WTC11 (cell line): ENCODE data around the gene TMEM50B. TPM values are rescaled to one million over a fixed set of nuclear protein-coding genes. Genes with fewer than 3 reads are reported as not detected.

Experiments used
- ATAC-seq: fragments of 200-7000 bp; cut with Tn5 transposase; 2 replicates; pipeline ENCODE4 v1.10.0; 2021; ENCODE audit warnings: mild to moderate bottlenecking, moderate library complexity
- CTCF ChIA-PET: fragments of 300-600 bp; sonication (Branson Sonifier 250); formaldehyde crosslinking; loops from one replicate; lab custom pipeline; 2021; ENCODE audit warnings: antibody characterized with exemption; lab: Charles Lee
- POLR2A ChIA-PET: fragments of 350-600 bp; sonication (Branson Sonifier 250); formaldehyde crosslinking; loops from one replicate; lab custom pipeline; 2021; ENCODE audit warnings: antibody characterized with exemption; lab: Charles Lee
- DNase-seq: peaks from one replicate; pipeline ENCODE4 v3.0.0; 2021; ENCODE audit warnings: low spot score
- H3K27ac Mint-ChIP-seq: 2 replicates; pipeline ENCODE4 v1.8.0; 2021; ENCODE audit warnings: mixed read lengths
- H3K27me3 Mint-ChIP-seq: 2 replicates; pipeline ENCODE4 v1.8.0; 2021; ENCODE audit warnings: low read depth, mild to moderate bottlenecking, moderate library complexity, mixed read lengths
- H3K36me3 Mint-ChIP-seq: 2 replicates; pipeline ENCODE4 v1.8.0; 2021; ENCODE audit warnings: mixed read lengths
- H3K4me1 Mint-ChIP-seq: 2 replicates; pipeline ENCODE4 v1.8.0; 2022; ENCODE audit warnings: mixed read lengths
- H3K4me3 Mint-ChIP-seq: 2 replicates; pipeline ENCODE4 v1.8.0; 2021; ENCODE audit warnings: mild to moderate bottlenecking, moderate library complexity, mixed read lengths
- H3K9me3 Mint-ChIP-seq: 2 replicates; pipeline ENCODE4 v1.8.0; 2021; ENCODE audit warnings: mixed read lengths
- E2F5 ChIP-seq: sonication (generic); formaldehyde crosslinking; IDR thresholded peaks from 2 replicates; pipeline ENCODE4 v1.8.1; 2022; ENCODE audit warnings: mild to moderate bottlenecking, moderate library complexity, missing genetic modification reagents
- EMX1 ChIP-seq: fragments of 250-450 bp; sonication (Bioruptor Pico); IDR thresholded peaks from 2 replicates; pipeline ENCODE4 v1.8.0; 2021; ENCODE audit warnings: mild to moderate bottlenecking
- FOXK1 ChIP-seq: sonication (generic); formaldehyde crosslinking; IDR thresholded peaks from 2 replicates; pipeline ENCODE4 v1.8.0; 2022; ENCODE audit warnings: mild to moderate bottlenecking, moderate library complexity, missing genetic modification reagents
- FOXP1 ChIP-seq: sonication (generic); formaldehyde crosslinking; IDR thresholded peaks from 2 replicates; pipeline ENCODE4 v1.8.0; 2022; ENCODE audit warnings: missing genetic modification reagents, mild to moderate bottlenecking, moderate library complexity, borderline replicate concordance
- GABPB1 ChIP-seq: sonication (generic); formaldehyde crosslinking; IDR thresholded peaks from 2 replicates; pipeline ENCODE4 v1.8.1; 2023; ENCODE audit warnings: mild to moderate bottlenecking, missing genetic modification reagents
- JAZF1 ChIP-seq: fragments of 250-450 bp; sonication (Bioruptor Pico); IDR thresholded peaks from 2 replicates; pipeline ENCODE4 v1.9.0; 2021; ENCODE audit warnings: moderate library complexity, mild to moderate bottlenecking, inconsistent platforms
- NFATC4 ChIP-seq: fragments of 250-450 bp; sonication (Bioruptor Pico); IDR thresholded peaks from 2 replicates; pipeline ENCODE4 v1.9.0; 2021; ENCODE audit warnings: mild to moderate bottlenecking
- RELA ChIP-seq: sonication (generic); formaldehyde crosslinking; IDR thresholded peaks from 2 replicates; pipeline ENCODE4 v1.8.1; 2022; ENCODE audit warnings: missing genetic modification reagents, mild to moderate bottlenecking, borderline replicate concordance
- RORB ChIP-seq: fragments of 250-450 bp; sonication (Bioruptor Pico); IDR thresholded peaks from 2 replicates; pipeline ENCODE4 v1.9.0; 2021; ENCODE audit warnings: mild to moderate bottlenecking
- SOX15 ChIP-seq: fragments of 250-450 bp; sonication (Bioruptor Pico); IDR thresholded peaks from 2 replicates; pipeline ENCODE4 v1.9.0; 2021; ENCODE audit warnings: mild to moderate bottlenecking
- TEAD1 ChIP-seq: sonication (generic); formaldehyde crosslinking; IDR thresholded peaks from 2 replicates; pipeline ENCODE4 v1.8.0; 2022; ENCODE audit warnings: mild to moderate bottlenecking, missing genetic modification reagents
- ZNF121 ChIP-seq: sonication (generic); formaldehyde crosslinking; IDR thresholded peaks from 2 replicates; pipeline ENCODE4 v1.8.0; 2023; ENCODE audit warnings: missing genetic modification reagents
- ZNF219 ChIP-seq: sonication (generic); formaldehyde crosslinking; IDR thresholded peaks from 2 replicates; pipeline ENCODE4 v1.8.0; 2023; ENCODE audit warnings: missing genetic modification reagents, mild to moderate bottlenecking, borderline replicate concordance
- ZNF281 ChIP-seq: sonication (generic); formaldehyde crosslinking; IDR thresholded peaks from 2 replicates; pipeline ENCODE4 v1.8.0; 2023; ENCODE audit warnings: mild to moderate bottlenecking, missing genetic modification reagents
- ZNF317 ChIP-seq: sonication (generic); formaldehyde crosslinking; IDR thresholded peaks from 2 replicates; pipeline ENCODE4 v1.8.1; 2023; ENCODE audit warnings: low read depth, mild to moderate bottlenecking, moderate library complexity, missing genetic modification reagents, borderline replicate concordance
- ZNF396 ChIP-seq: fragments of 250-450 bp; sonication (Bioruptor Pico); IDR thresholded peaks from 2 replicates; pipeline ENCODE4 v1.8.0; 2021; ENCODE audit warnings: mild to moderate bottlenecking, moderate library complexity, borderline replicate concordance
- total RNA-seq: library from RNA; stranded (reverse); gene quantifications from 3 replicates; pipeline ENCODE4 v1.2.3, GENCODE V29; 2021
- TF ChIP-seq, protein P1 (sequence below): sonication (generic); formaldehyde crosslinking; IDR thresholded peaks from 2 replicates; pipeline ENCODE4 v1.8.0; 2022; ENCODE audit warnings: mild to moderate bottlenecking, missing genetic modification reagents
- TF ChIP-seq, protein P2 (sequence below): fragments of 250-450 bp; sonication (Bioruptor Pico); IDR thresholded peaks from 2 replicates; pipeline ENCODE4 v1.9.0; 2021; ENCODE audit warnings: mild to moderate bottlenecking
- TF ChIP-seq, protein P3 (sequence below): sonication (generic); formaldehyde crosslinking; IDR thresholded peaks from 2 replicates; pipeline ENCODE4 v1.8.1; 2023; ENCODE audit warnings: mild to moderate bottlenecking, missing genetic modification reagents
- TF ChIP-seq, protein P4 (sequence below): sonication (generic); formaldehyde crosslinking; IDR thresholded peaks from 2 replicates; pipeline ENCODE4 v1.8.1; 2022; ENCODE audit warnings: mild to moderate bottlenecking, missing genetic modification reagents, moderate library complexity, borderline replicate concordance
- TF ChIP-seq, protein P5 (sequence below): sonication (generic); formaldehyde crosslinking; IDR thresholded peaks from 2 replicates; pipeline ENCODE4 v1.8.1; 2023; ENCODE audit warnings: mild to moderate bottlenecking, missing genetic modification reagents, moderate library complexity

TMEM50B gene
- total RNA-seq, 1 experiment from 2014 or later: 25.4 TPM

DNA sequence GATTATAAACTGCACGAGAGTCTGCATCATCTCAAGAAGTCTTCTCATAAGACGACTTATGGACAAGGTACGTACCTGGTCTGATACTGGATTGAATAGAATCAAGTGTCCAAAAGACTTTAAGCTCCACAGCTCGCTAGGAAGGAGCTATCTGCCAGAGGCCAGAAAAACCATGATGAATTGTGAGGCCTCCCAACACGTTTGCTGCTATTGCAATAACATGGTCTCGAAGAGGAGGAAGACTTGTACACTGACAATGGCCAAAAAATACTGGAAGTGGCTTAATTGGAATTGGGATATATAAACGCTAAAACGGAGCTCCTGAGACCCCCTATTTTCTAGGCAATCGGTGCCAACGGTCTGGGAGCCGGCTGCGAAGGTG, 11.2 kb upstream of the TMEM50B start:
- Mint-ChIP-seq H3K4me3 (peak overlapping the region; percentile 90), H3K27ac (peak overlapping the region; percentile 23; the same call in 1 of the 2 replicates), H3K36me3 (peaks cover 12% of the 10 kb centered on the region), H3K9me3 (no peaks in the 10 kb centered on the region), H3K4me1 (peaks cover 15% of the 10 kb centered on the region), H3K27me3 (0 out of 2 replicates have a peak, but pooled peaks cover under 1% of the 10 kb centered on the region)
- CTCF ChIA-PET: interaction anchor here (0.6 to 2.5 kb wide), 7 partner anchors 9 to 166 kb away, joined by 3 to 14 read pairs (median 4); partner anchors contain the start of genes IFNAR1 and TMEM50B
- DNase-seq (no peak), ATAC-seq (no peak)
- POLR2A ChIA-PET: interaction anchor here (0.8 to 1.7 kb wide), 2 partner anchors 11 to 97 kb away, joined by 3 to 15 read pairs; partner anchors contain the start of genes DONSON and TMEM50B
- TF ChIP-seq E2F5 (CRISPR knock-in tag) (no peak), FOXK1 (0 out of 2 replicates have a peak, but pooled peaks have one; percentile 3)

- no peak for DNase-seq
- Mint-ChIP-seq H3K27me3 (no peaks in the 10 kb centered on the region), H3K27ac (no peak overlapping the region), H3K36me3 (peaks cover 12% of the 10 kb centered on the region), H3K4me1 (peaks cover 8% of the 10 kb centered on the region), H3K4me3 (no peak overlapping the region), H3K9me3 (no peaks in the 10 kb centered on the region)
- TF ChIP-seq NFATC4 (CRISPR knock-in tag): no peak
- no peak for TF ChIP-seq RORB (CRISPR knock-in tag)
- TF ChIP-seq, protein P1, sequence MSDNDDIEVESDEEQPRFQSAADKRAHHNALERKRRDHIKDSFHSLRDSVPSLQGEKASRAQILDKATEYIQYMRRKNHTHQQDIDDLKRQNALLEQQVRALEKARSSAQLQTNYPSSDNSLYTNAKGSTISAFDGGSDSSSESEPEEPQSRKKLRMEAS (CRISPR knock-in tag): no peak
- TF ChIP-seq ZNF219 (CRISPR knock-in tag): no peak
- no peak for TF ChIP-seq FOXP1 (CRISPR knock-in tag)
- TF ChIP-seq, protein P2, sequence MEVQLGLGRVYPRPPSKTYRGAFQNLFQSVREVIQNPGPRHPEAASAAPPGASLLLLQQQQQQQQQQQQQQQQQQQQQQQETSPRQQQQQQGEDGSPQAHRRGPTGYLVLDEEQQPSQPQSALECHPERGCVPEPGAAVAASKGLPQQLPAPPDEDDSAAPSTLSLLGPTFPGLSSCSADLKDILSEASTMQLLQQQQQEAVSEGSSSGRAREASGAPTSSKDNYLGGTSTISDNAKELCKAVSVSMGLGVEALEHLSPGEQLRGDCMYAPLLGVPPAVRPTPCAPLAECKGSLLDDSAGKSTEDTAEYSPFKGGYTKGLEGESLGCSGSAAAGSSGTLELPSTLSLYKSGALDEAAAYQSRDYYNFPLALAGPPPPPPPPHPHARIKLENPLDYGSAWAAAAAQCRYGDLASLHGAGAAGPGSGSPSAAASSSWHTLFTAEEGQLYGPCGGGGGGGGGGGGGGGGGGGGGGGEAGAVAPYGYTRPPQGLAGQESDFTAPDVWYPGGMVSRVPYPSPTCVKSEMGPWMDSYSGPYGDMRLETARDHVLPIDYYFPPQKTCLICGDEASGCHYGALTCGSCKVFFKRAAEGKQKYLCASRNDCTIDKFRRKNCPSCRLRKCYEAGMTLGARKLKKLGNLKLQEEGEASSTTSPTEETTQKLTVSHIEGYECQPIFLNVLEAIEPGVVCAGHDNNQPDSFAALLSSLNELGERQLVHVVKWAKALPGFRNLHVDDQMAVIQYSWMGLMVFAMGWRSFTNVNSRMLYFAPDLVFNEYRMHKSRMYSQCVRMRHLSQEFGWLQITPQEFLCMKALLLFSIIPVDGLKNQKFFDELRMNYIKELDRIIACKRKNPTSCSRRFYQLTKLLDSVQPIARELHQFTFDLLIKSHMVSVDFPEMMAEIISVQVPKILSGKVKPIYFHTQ: no peak
- no peak for TF ChIP-seq TEAD1
- TF ChIP-seq, protein P3, sequence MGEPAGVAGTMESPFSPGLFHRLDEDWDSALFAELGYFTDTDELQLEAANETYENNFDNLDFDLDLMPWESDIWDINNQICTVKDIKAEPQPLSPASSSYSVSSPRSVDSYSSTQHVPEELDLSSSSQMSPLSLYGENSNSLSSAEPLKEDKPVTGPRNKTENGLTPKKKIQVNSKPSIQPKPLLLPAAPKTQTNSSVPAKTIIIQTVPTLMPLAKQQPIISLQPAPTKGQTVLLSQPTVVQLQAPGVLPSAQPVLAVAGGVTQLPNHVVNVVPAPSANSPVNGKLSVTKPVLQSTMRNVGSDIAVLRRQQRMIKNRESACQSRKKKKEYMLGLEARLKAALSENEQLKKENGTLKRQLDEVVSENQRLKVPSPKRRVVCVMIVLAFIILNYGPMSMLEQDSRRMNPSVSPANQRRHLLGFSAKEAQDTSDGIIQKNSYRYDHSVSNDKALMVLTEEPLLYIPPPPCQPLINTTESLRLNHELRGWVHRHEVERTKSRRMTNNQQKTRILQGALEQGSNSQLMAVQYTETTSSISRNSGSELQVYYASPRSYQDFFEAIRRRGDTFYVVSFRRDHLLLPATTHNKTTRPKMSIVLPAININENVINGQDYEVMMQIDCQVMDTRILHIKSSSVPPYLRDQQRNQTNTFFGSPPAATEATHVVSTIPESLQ (CRISPR knock-in tag): no peak
- TF ChIP-seq EMX1 (CRISPR knock-in tag): no peak
- no peak for TF ChIP-seq SOX15 (CRISPR knock-in tag)
- TF ChIP-seq, protein P4, sequence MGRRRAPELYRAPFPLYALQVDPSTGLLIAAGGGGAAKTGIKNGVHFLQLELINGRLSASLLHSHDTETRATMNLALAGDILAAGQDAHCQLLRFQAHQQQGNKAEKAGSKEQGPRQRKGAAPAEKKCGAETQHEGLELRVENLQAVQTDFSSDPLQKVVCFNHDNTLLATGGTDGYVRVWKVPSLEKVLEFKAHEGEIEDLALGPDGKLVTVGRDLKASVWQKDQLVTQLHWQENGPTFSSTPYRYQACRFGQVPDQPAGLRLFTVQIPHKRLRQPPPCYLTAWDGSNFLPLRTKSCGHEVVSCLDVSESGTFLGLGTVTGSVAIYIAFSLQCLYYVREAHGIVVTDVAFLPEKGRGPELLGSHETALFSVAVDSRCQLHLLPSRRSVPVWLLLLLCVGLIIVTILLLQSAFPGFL (CRISPR knock-in tag): no peak
- no peak for TF ChIP-seq RELA
- TF ChIP-seq ZNF121 (CRISPR knock-in tag): no peak
- no peak for TF ChIP-seq ZNF281
- no peak for TF ChIP-seq JAZF1 (CRISPR knock-in tag)
- no peak for TF ChIP-seq ZNF396 (CRISPR knock-in tag)
- TF ChIP-seq, protein P5, sequence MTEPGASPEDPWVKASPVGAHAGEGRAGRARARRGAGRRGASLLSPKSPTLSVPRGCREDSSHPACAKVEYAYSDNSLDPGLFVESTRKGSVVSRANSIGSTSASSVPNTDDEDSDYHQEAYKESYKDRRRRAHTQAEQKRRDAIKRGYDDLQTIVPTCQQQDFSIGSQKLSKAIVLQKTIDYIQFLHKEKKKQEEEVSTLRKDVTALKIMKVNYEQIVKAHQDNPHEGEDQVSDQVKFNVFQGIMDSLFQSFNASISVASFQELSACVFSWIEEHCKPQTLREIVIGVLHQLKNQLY (CRISPR knock-in tag): no peak
- no peak for TF ChIP-seq GABPB1
- no peak for TF ChIP-seq ZNF317
- ChIA-PET CTCF (no interaction called here), POLR2A (no interaction called here)
- no peak for ATAC-seq
These were observed 9.2 kb upstream of the TMEM50B start for GRCh38 chr21:33488936-33489335.
